Calu3 (cell line): ENCODE data around the gene SMIM24. TPM values are rescaled to one million over a fixed set of nuclear protein-coding genes. Genes with fewer than 3 reads are reported as not detected.
A peak's percentile ranks its signal among the peaks of the same experiment; 100 is the strongest.

Experiments used
- BruUV-seq: library from RNA; stranded (reverse); fragments of 400-500 nt; replicated peaks from 2 replicates; lab custom pipeline; 2021; lab: Mats Ljungman, UMichigan
- CTCF ChIA-PET: fragments of 300-600 bp; sonication (Branson Sonifier 250); formaldehyde crosslinking; loops from one replicate; lab custom pipeline; 2022; ENCODE audit warnings: antibody characterized with exemption; lab: Charles Lee
- DNase-seq: peaks from one replicate; pipeline ENCODE4 v3.0.0; 2022
- H3K27ac Mint-ChIP-seq: one replicate; pipeline ENCODE4 v1.8.0; 2022; ENCODE audit warnings: mixed read lengths; ENCODE audit not compliant: unreplicated experiment
- H3K27me3 Mint-ChIP-seq: one replicate; pipeline ENCODE4 v1.8.0; 2022; ENCODE audit warnings: mixed read lengths; ENCODE audit not compliant: unreplicated experiment
- H3K36me3 Mint-ChIP-seq: one replicate; pipeline ENCODE4 v1.8.0; 2022; ENCODE audit warnings: mild to moderate bottlenecking, moderate library complexity, mixed read lengths; ENCODE audit not compliant: insufficient read depth, unreplicated experiment
- H3K4me1 Mint-ChIP-seq: one replicate; pipeline ENCODE4 v1.8.0; 2022; ENCODE audit warnings: mild to moderate bottlenecking, low read depth, mixed read lengths; ENCODE audit not compliant: unreplicated experiment
- H3K4me3 Mint-ChIP-seq: one replicate; pipeline ENCODE4 v1.8.0; 2022; ENCODE audit warnings: mild to moderate bottlenecking, low read depth, moderate library complexity, mixed read lengths; ENCODE audit not compliant: unreplicated experiment
- H3K9me3 Mint-ChIP-seq: one replicate; pipeline ENCODE4 v1.8.0; 2022; ENCODE audit warnings: low read depth, mixed read lengths; ENCODE audit not compliant: unreplicated experiment
- CTCF ChIP-seq: fragments of 200-600 bp; IDR thresholded peaks from one replicate; pipeline ENCODE4 v1.8.0; 2022; ENCODE audit warnings: antibody characterized with exemption; ENCODE audit not compliant: unreplicated experiment
- intact Hi-C: fragments of 100-400 bp; cut with micrococcal nuclease; formaldehyde crosslinking; loops from one replicate; pipeline ENCODE4 v1.10.0; 2022; ENCODE audit not compliant: unreplicated experiment
- total RNA-seq: library from RNA; stranded (reverse); gene quantifications from 2 replicates; pipeline ENCODE4 v1.2.3, GENCODE V29; 2022

SMIM24 gene
- total RNA-seq, 1 experiment from 2014 or later: 1.5 TPM

- H3K9me3 Mint-ChIP-seq: no peaks in the 10 kb centered on the region
- intact Hi-C loops: no loop called here
- peaks cover 22% of the 10 kb centered on the region for H3K36me3 Mint-ChIP-seq
- CTCF ChIA-PET: no interaction called here
- H3K27me3 Mint-ChIP-seq: no peaks in the 10 kb centered on the region
- H3K27ac Mint-ChIP-seq: no peak overlapping the region
- no peak for DNase-seq
- no peaks in the 10 kb centered on the region for H3K4me1 Mint-ChIP-seq
- TF ChIP-seq CTCF: no peak
- no TSS peak for BruUV-seq
- H3K4me3 Mint-ChIP-seq: no peak overlapping the region
Observed at GRCh38 chr19:3492919-3493318, 12.6 kb upstream of the SMIM24 start.

GRCh38 chr19:3492131-3492839, 12.0 kb upstream of the SMIM24 start:
- intact Hi-C loops: no loop called here
- H3K36me3 Mint-ChIP-seq: peaks cover 19% of the 10 kb centered on the region
- no peak overlapping the region for H3K27ac Mint-ChIP-seq
- no peaks in the 10 kb centered on the region for H3K27me3 Mint-ChIP-seq
- TF ChIP-seq CTCF: no peak
- no peaks in the 10 kb centered on the region for H3K9me3 Mint-ChIP-seq
- DNase-seq: no peak
- H3K4me1 Mint-ChIP-seq: no peaks in the 10 kb centered on the region
- BruUV-seq: no TSS peak
- no peak overlapping the region for H3K4me3 Mint-ChIP-seq
- CTCF ChIA-PET: no interaction called here

- intact Hi-C loops: no loop called here
Observed at GRCh38 chr19:3491396-3492119, 11.2 kb upstream of the SMIM24 start.

GRCh38 chr19:3483226-3483628, 2.9 kb upstream of the SMIM24 start, which contains the start of gene SMIM44:
SMIM44 (minus strand) TSS chr19:3483441; CDS start chr19:3483403, 38 bp downstream.
- TF ChIP-seq CTCF: no peak
- BruUV-seq: no TSS peak
- peak within 1 kb of the TSS; percentile 50 for H3K4me3 Mint-ChIP-seq
- CTCF ChIA-PET: interaction anchor here (0.6 to 2.3 kb wide), 4 partner anchors 10 to 178 kb away, joined by 3 to 9 read pairs (median 4); no protein-coding TSS in a partner anchor
- peaks cover 19% of the 10 kb centered on the region for H3K36me3 Mint-ChIP-seq
- H3K27ac Mint-ChIP-seq: no peak within 1 kb of the TSS
- no peaks in the 10 kb centered on the region for H3K4me1 Mint-ChIP-seq
- intact Hi-C loops: no loop called here
- H3K9me3 Mint-ChIP-seq: no peaks in the 10 kb centered on the region
- no peak for DNase-seq
- H3K27me3 Mint-ChIP-seq: no peaks in the 10 kb centered on the region

More at GRCh38 chr19:3491396-3492119, 11.2 kb upstream of the SMIM24 start:
- H3K27ac Mint-ChIP-seq: no peak overlapping the region
- no peak for DNase-seq
- no peak for TF ChIP-seq CTCF
- no peaks in the 10 kb centered on the region for H3K4me1 Mint-ChIP-seq
- H3K4me3 Mint-ChIP-seq: no peak overlapping the region
- no peaks in the 10 kb centered on the region for H3K27me3 Mint-ChIP-seq
- CTCF ChIA-PET: no interaction called here
- H3K9me3 Mint-ChIP-seq: no peaks in the 10 kb centered on the region
- no TSS peak for BruUV-seq
- peaks cover 19% of the 10 kb centered on the region for H3K36me3 Mint-ChIP-seq
